Prostate gland (tissue), 2 donors: ENCODE results near the gene ADD3.

ENCODE experiments used
- POLR2A ChIP-seq: fragments of 450-650 bp; IDR thresholded peaks from one replicate; pipeline ENCODE4 v1.6.1; 2016; ENCODE audit warnings: antibody characterized with exemption, mild to moderate bottlenecking
- POLR2AphosphoS5 ChIP-seq: sonication (generic); formaldehyde crosslinking; IDR thresholded peaks from one replicate; pipeline ENCODE4 v1.6.1; 2017; ENCODE audit warnings: antibody characterized with exemption
- TF ChIP-seq, protein P1 (sequence below), 4 experiments: fragments of 200-600 bp in 2 of 4; fragments of 450-650 bp in 2 of 4; sonication (generic) in 2 of 4; IDR thresholded peaks; 1 replicate in 3 of 4; 2 replicates in 1 of 4; pipeline ENCODE4 v1.5.1; 2016 to 2019; ENCODE audit warnings: antibody characterized with exemption in 4 of 4, mild to moderate bottlenecking in 2 of 4, moderate library complexity in 2 of 4

DNA sequence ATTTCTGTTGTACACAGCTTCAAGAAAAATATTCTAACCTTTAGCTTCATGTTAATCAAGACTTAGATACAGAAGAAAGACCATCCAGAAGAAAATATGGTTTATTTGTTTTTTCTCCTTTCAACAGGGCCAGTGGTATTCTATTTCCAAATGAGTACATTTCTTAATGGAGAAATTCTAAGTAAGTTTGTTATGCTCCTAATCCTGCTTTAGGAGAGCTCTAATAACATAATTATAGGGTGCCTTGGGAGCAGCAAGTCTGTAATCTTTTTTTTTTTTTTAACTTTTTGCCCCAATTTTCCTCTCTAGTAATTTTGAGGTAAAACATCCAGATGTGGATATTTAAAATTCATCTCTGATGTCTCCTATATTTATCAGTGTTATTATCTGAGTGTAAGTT, 98.1 kb downstream of the ADD3 start:
- TF ChIP-seq, protein P1, sequence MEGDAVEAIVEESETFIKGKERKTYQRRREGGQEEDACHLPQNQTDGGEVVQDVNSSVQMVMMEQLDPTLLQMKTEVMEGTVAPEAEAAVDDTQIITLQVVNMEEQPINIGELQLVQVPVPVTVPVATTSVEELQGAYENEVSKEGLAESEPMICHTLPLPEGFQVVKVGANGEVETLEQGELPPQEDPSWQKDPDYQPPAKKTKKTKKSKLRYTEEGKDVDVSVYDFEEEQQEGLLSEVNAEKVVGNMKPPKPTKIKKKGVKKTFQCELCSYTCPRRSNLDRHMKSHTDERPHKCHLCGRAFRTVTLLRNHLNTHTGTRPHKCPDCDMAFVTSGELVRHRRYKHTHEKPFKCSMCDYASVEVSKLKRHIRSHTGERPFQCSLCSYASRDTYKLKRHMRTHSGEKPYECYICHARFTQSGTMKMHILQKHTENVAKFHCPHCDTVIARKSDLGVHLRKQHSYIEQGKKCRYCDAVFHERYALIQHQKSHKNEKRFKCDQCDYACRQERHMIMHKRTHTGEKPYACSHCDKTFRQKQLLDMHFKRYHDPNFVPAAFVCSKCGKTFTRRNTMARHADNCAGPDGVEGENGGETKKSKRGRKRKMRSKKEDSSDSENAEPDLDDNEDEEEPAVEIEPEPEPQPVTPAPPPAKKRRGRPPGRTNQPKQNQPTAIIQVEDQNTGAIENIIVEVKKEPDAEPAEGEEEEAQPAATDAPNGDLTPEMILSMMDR (IDR thresholded peaks at IDR 0.05), result no peak
- TF ChIP-seq POLR2A, result no peak
- no peak for TF ChIP-seq POLR2AphosphoS5
